Measurements from ENCODE around the gene ERICH6B. TPM values are rescaled to one million over a fixed set of nuclear protein-coding genes. Genes with fewer than 3 reads are reported as not detected.

The ERICH6B gene
- total and polyA plus RNA-seq, 2 of the 8 experiments (the other 6 are each of a cell fraction or from before 2014, with no cell fraction given), result not detected

DNA sequence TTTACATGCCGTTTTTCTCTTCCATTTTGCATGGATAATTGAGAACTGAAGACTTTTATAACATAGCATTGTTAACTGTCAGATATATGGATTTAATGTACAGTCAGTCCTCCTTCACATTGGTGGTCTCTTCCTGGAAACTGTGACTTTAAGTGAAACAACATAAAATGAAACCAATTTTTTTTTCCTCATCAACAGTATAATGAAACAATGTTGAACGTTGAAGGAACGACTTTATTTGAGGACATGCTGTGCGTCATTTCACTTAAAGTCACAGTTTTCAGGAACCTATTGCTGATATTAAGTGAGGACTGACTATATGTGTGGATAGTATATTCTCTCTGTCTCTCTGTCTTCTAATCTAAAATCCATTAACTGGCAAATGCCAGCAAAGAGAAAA lies 96.0 kb downstream of the ERICH6B start:
- H3K27me3 ChIP-seq (replicated peaks in 1 of 4; ENCODE audit: control insufficient read depth in 3 of 4, extremely low read depth in 1 of 4, insufficient read depth in 3 of 4, low read length in 3 of 4), result no peaks in the 10 kb centered on the region; a peak in 2 of 7 replicates
- no peak overlapping the region for H4K5ac ChIP-seq (ENCODE audit: insufficient read length, low read depth, low read length)
- H3K79me2 ChIP-seq (ENCODE audit: control insufficient read depth in 1 of 2, insufficient read depth in 2 of 2, low read length in 2 of 2), result no peaks in the 10 kb centered on the region
- no peak overlapping the region for H2AK5ac ChIP-seq (ENCODE audit: low read depth, low read length)
- H3K18ac ChIP-seq (ENCODE audit: extremely low read depth, low read length), result no peak overlapping the region
- H2AFZ ChIP-seq (ENCODE audit: low read length), result no peak overlapping the region
- H3K79me1 ChIP-seq (ENCODE audit: low read depth, low read length), result no peaks in the 10 kb centered on the region
- TF ChIP-seq, protein P1, sequence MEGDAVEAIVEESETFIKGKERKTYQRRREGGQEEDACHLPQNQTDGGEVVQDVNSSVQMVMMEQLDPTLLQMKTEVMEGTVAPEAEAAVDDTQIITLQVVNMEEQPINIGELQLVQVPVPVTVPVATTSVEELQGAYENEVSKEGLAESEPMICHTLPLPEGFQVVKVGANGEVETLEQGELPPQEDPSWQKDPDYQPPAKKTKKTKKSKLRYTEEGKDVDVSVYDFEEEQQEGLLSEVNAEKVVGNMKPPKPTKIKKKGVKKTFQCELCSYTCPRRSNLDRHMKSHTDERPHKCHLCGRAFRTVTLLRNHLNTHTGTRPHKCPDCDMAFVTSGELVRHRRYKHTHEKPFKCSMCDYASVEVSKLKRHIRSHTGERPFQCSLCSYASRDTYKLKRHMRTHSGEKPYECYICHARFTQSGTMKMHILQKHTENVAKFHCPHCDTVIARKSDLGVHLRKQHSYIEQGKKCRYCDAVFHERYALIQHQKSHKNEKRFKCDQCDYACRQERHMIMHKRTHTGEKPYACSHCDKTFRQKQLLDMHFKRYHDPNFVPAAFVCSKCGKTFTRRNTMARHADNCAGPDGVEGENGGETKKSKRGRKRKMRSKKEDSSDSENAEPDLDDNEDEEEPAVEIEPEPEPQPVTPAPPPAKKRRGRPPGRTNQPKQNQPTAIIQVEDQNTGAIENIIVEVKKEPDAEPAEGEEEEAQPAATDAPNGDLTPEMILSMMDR (IDR thresholded peaks at IDR 0.05; ENCODE audit: control extremely low read depth in 1 of 3, insufficient read depth in 1 of 3, low read depth in 1 of 3, low read length in 3 of 3), result no peak
- TF ChIP-seq, protein P2, sequence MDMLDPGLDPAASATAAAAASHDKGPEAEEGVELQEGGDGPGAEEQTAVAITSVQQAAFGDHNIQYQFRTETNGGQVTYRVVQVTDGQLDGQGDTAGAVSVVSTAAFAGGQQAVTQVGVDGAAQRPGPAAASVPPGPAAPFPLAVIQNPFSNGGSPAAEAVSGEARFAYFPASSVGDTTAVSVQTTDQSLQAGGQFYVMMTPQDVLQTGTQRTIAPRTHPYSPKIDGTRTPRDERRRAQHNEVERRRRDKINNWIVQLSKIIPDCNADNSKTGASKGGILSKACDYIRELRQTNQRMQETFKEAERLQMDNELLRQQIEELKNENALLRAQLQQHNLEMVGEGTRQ (IDR thresholded peaks at IDR 0.05; ENCODE audit: low read length), result no peak
- TF ChIP-seq EGR1 (IDR thresholded peaks at IDR 0.05; ENCODE audit: borderline replicate concordance, low read depth, low read length) (no peak), SP1 (IDR thresholded peaks at IDR 0.05; ENCODE audit: low read depth, low read length) (no peak), TCF12 (IDR thresholded peaks at IDR 0.05; ENCODE audit: low read depth, low read length) (no peak), RBBP5 (IDR thresholded peaks at IDR 0.05; ENCODE audit: borderline replicate concordance, low read depth, low read length) (no peak), CEBPB (IDR thresholded peaks at IDR 0.05; ENCODE audit: low read depth, low read length) (no peak), CREB1 (IDR thresholded peaks at IDR 0.05) (no peak), MAFK (IDR thresholded peaks at IDR 0.05; ENCODE audit: low read depth, low read length) (no peak), YY1 (IDR thresholded peaks at IDR 0.05; ENCODE audit: low read depth, low read length) (no peak), TAF1 (IDR thresholded peaks at IDR 0.05; ENCODE audit: low read depth, low read length) (no peak)
- no peak overlapping the region for H4K91ac ChIP-seq (replicated peaks; ENCODE audit: insufficient read length, low read length)
- peaks cover 8 to 49% (median 31%) of the 10 kb centered on the region in 4 experiments; a peak in 7 of 8 replicates for H3K36me3 ChIP-seq (ENCODE audit: control insufficient read depth in 2 of 4, insufficient read depth in 4 of 4, low read length in 3 of 4)
- no peaks in the 10 kb centered on the region for H3K9me3 ChIP-seq (ENCODE audit: insufficient read depth in 2 of 2, low read depth in 1 of 2, low read length in 1 of 2)
- no peak overlapping the region for H2BK120ac ChIP-seq (replicated peaks; ENCODE audit: low read depth, low read length)
- H4K8ac ChIP-seq (ENCODE audit: extremely low read depth, insufficient read depth, low read length), result no peak overlapping the region
- H2BK20ac ChIP-seq (ENCODE audit: low read length), result no peak overlapping the region
- no peak overlapping the region for H3K14ac ChIP-seq (ENCODE audit: insufficient read length)
- no peak overlapping the region for H2BK5ac ChIP-seq (ENCODE audit: low read depth, low read length)
- ChIA-PET POLR2A (ENCODE audit: partially characterized antibody) (no interaction called here), CTCF (ENCODE audit: partially characterized antibody) (interaction anchor here (1.0 kb wide), 1 partner anchor 88 kb away, joined by 3 read pairs; no protein-coding TSS in a partner anchor)
- no peak overlapping the region for H3K27ac ChIP-seq (ENCODE audit: low read depth, low read length)
- peaks cover 0 to 2% of the 10 kb centered on the region in 2 experiments for H4K20me1 ChIP-seq (replicated peaks in 1 of 2; ENCODE audit: control insufficient read depth in 1 of 2, insufficient read depth in 2 of 2, low read length in 2 of 2)
- H3K4ac ChIP-seq (replicated peaks; ENCODE audit: insufficient read length, low read depth, low read length), result no peak overlapping the region
- no peak for FAIRE-seq
- no peak overlapping the region for H3K4me3 ChIP-seq (ENCODE audit: extremely low read depth in 1 of 4, insufficient read depth in 2 of 4, low read depth in 3 of 4, low read length in 4 of 4)
- H2BK15ac ChIP-seq (ENCODE audit: low read length), result no peak overlapping the region
- WGBS, 2 experiments (ENCODE audit: extremely low coverage in 1 of 2, insufficient coverage in 1 of 2, insufficient read length in 1 of 2, insufficient replicate concordance in 2 of 2, low coverage in 1 of 2, low lambda C conversion rate in 2 of 2, missing lambda C conversion rate in 1 of 2), result 95% methylated on average over 4 of the region's 4 CpGs; no CpG with 5 or more reads in 1 of the 2 experiments
- DNase-seq (ENCODE audit: low read depth in 1 of 2, low spot score in 2 of 2), result no peak
- H3K23ac ChIP-seq (ENCODE audit: insufficient read length), result no peak overlapping the region
- no peak overlapping the region for H3K4me2 ChIP-seq (ENCODE audit: insufficient read depth in 1 of 2, low read depth in 2 of 2, low read length in 2 of 2)
- no peaks in the 10 kb centered on the region for H3K4me1 ChIP-seq (replicated peaks in 1 of 4; ENCODE audit: control insufficient read depth in 3 of 4, insufficient read depth in 4 of 4, low read length in 3 of 4)
- H3K23me2 ChIP-seq (ENCODE audit: low read depth, low read length), result no peaks in the 10 kb centered on the region
- H2BK12ac ChIP-seq (ENCODE audit: low read depth, low read length), result no peak overlapping the region
- no peak overlapping the region for H3K9ac ChIP-seq (replicated peaks in 1 of 4; ENCODE audit: extremely low read depth in 1 of 4, low read depth in 3 of 4, low read length in 3 of 4)
- H3K56ac ChIP-seq (replicated peaks; ENCODE audit: insufficient read length, low read depth, low read length), result no peak overlapping the region
